CD4-positive, alpha-beta T cell (primary cell): Measurements from ENCODE around the gene ASB8. TPM values are rescaled to one million over a fixed set of nuclear protein-coding genes. Genes with fewer than 3 reads are reported as not detected.
A peak's percentile ranks its signal among the peaks of the same experiment; 100 is the strongest.

Source experiments
- ATAC-seq: fragments of 200-7000 bp; cut with Tn5 transposase; one replicate; pipeline ENCODE4 v1.10.0; 2022; ENCODE audit warnings: mild to moderate bottlenecking; ENCODE audit not compliant: poor library complexity
- CTCF ChIA-PET: fragments of 350-600 bp; sonication (Branson Sonifier 250); formaldehyde crosslinking; loops from one replicate; lab custom pipeline; 2021; ENCODE audit warnings: antibody characterized with exemption, inconsistent platforms; lab: Charles Lee
- POLR2A ChIA-PET: fragments of 350-600 bp; sonication (Branson Sonifier 250); formaldehyde crosslinking; loops from one replicate; lab custom pipeline; 2021; ENCODE audit warnings: antibody characterized with exemption, inconsistent platforms; lab: Charles Lee
- DNase-seq, 14 experiments: peaks; one replicate each; pipeline ENCODE4 v3.0.0-alpha.2; 2013 to 2020; ENCODE audit warnings: mixed read lengths in 2 of 14
- H3K27ac ChIP-seq, 2 donors: one replicate each; pipeline versions ENCODE4 v1.5.1 to v1.7.0; 2013; ENCODE audit warnings: low read length in 2 of 2, low read depth in 1 of 2, mild to moderate bottlenecking in 1 of 2
- H3K27me3 ChIP-seq, 2 experiments: 1 replicate in 1 of 2; 2 replicates in 1 of 2; pipeline versions ENCODE4 v1.6.1 to v1.7.0; 2013; ENCODE audit warnings: low read length in 2 of 2, control low read depth in 1 of 2, mild to moderate bottlenecking in 1 of 2, moderate library complexity in 1 of 2; ENCODE audit not compliant: insufficient read depth in 2 of 2, control insufficient read depth in 1 of 2
- H3K36me3 ChIP-seq: one replicate; pipeline ENCODE4 v1.6.1; 2013; ENCODE audit warnings: low read length, control low read depth; ENCODE audit not compliant: insufficient read depth
- H3K4me1 ChIP-seq: one replicate; pipeline ENCODE4 v1.6.1; 2013; ENCODE audit warnings: low read length, control low read depth; ENCODE audit not compliant: insufficient read depth
- H3K4me3 ChIP-seq: one replicate; pipeline ENCODE4 v1.5.1; 2013; ENCODE audit warnings: mild to moderate bottlenecking, low read length, moderate library complexity
- H3K9me3 ChIP-seq, 2 experiments: 1 replicate in 1 of 2; 2 replicates in 1 of 2; pipeline versions ENCODE4 v1.6.1 to v1.7.0; 2013; ENCODE audit warnings: low read length in 2 of 2, mild to moderate bottlenecking in 2 of 2, control low read depth in 1 of 2, moderate library complexity in 1 of 2; ENCODE audit not compliant: control insufficient read depth in 1 of 2, insufficient read depth in 1 of 2
- H3K27ac Mint-ChIP-seq: one replicate; pipeline ENCODE4 v1.8.0; 2020; ENCODE audit warnings: mixed read lengths
- H3K27me3 Mint-ChIP-seq: one replicate; pipeline ENCODE4 v1.8.0; 2021; ENCODE audit warnings: mixed read lengths
- H3K36me3 Mint-ChIP-seq: one replicate; pipeline ENCODE4 v1.8.0; 2021; ENCODE audit warnings: low read depth, mixed read lengths
- H3K4me1 Mint-ChIP-seq: one replicate; pipeline ENCODE4 v1.8.0; 2021; ENCODE audit warnings: low read depth, mixed read lengths
- H3K4me3 Mint-ChIP-seq: one replicate; pipeline ENCODE4 v1.8.0; 2020; ENCODE audit warnings: mild to moderate bottlenecking, mixed read lengths
- H3K9me3 Mint-ChIP-seq: one replicate; pipeline ENCODE4 v1.8.0; 2020; ENCODE audit warnings: mixed read lengths
- CTCF ChIP-seq: fragments of 200-600 bp; IDR thresholded peaks from one replicate; pipeline ENCODE4 v1.8.0; 2022; ENCODE audit warnings: antibody characterized with exemption, mild to moderate bottlenecking
- intact Hi-C, 2 experiments: fragments of 100-400 bp; cut with DNase I in 1 of 2; cut with micrococcal nuclease in 1 of 2; formaldehyde crosslinking; loops; one replicate each; pipeline versions ENCODE4 v1.15.1 to v1.9.0; 2023 to 2025; cut with DNase I, micrococcal nuclease
- total RNA-seq, 174 experiments: library from RNA in 2 of 174; stranded (reverse) in 2 of 174; gene quantifications; one replicate each; pipeline ENCODE4 v1.2.3 and lab custom pipeline; 2021 to 2026

ASB8 gene
- total RNA-seq, 2 experiments from 2014 or later: 50.9 TPM

- Mint-ChIP-seq H3K27me3 (peaks cover 13% of the 10 kb centered on the region), H3K36me3 (no peaks in the 10 kb centered on the region), H3K9me3 (no peaks in the 10 kb centered on the region), H3K4me3 (no peak overlapping the region), H3K4me1 (no peaks in the 10 kb centered on the region), H3K27ac (no peak overlapping the region)
- ATAC-seq (no peak), DNase-seq (no peak)
- Histone ChIP-seq H3K4me3 (no peak overlapping the region), H3K4me1 (no peaks in the 10 kb centered on the region), H3K9me3 (no peaks in the 10 kb centered on the region), H3K27ac (no peak overlapping the region), H3K36me3 (no peaks in the 10 kb centered on the region), H3K27me3 (no peaks in the 10 kb centered on the region)
- ChIA-PET CTCF (no interaction called here), POLR2A (no interaction called here)
- intact Hi-C loops: loop anchor here (5.0 kb wide), 3 partner anchors 207 to 448 kb away; partner anchors contain the start of gene TMEM106C (in 1 of the 2)
- TF ChIP-seq CTCF: no peak
Measured at GRCh38 chr12:48169011-48169410, 11.7 kb upstream of the ASB8 start.

GRCh38 chr12:48165089-48165981, 8.0 kb upstream of the ASB8 start:
- intact Hi-C loops: loop anchor here (1.0 to 5.0 kb wide), 11 partner anchors 8 to 452 kb away; partner anchors contain the start of genes TMEM106C (in 2 of the 2) and ASB8 (in 1 of the 2)
- peak; percentile 98 for TF ChIP-seq CTCF

DNA sequence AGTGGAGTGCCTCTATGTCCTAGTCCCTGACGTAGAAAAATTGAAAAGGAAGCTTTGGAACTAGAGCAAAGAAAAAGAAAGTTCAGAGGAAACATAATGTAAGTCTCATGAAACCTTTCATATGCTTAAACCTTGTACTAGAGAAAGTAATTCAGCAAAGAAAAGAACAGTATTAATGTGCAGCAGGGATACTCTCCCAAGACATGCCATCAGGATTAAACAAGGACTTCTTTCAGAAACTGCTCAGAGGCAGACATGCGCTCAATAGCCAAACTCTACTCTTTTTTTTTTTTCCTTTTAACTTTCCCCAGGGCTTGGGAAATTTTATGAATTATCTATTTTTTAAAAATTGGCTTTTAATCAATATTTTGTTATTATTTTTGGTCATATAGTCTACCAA, 7.1 kb upstream of the ASB8 start:
- Histone ChIP-seq H3K4me1 (no peaks in the 10 kb centered on the region), H3K4me3 (no peak overlapping the region), H3K36me3 (no peaks in the 10 kb centered on the region), H3K27ac (no peak overlapping the region), H3K27me3 (no peaks in the 10 kb centered on the region), H3K9me3 (no peaks in the 10 kb centered on the region)
- Mint-ChIP-seq H3K4me1 (peaks cover 12% of the 10 kb centered on the region), H3K27ac (no peak overlapping the region), H3K36me3 (no peaks in the 10 kb centered on the region), H3K27me3 (peaks cover 20% of the 10 kb centered on the region), H3K4me3 (no peak overlapping the region), H3K9me3 (no peaks in the 10 kb centered on the region)
- CTCF ChIA-PET: interaction anchor here (0.8 to 2.3 kb wide), 9 partner anchors 14 to 201 kb away, joined by 3 to 17 read pairs (median 5); partner anchors contain the start of gene TMEM106C
- POLR2A ChIA-PET: interaction anchor here (0.7 kb wide), 1 partner anchor 331 kb away, joined by 3 read pairs; no protein-coding TSS in a partner anchor
- DNase-seq (no peak), ATAC-seq (no peak)
- intact Hi-C loops: loop anchor here (2.0 kb wide), 4 partner anchors 80 to 450 kb away; partner anchors contain the start of gene TMEM106C (in 1 of the 2)
- no peak for TF ChIP-seq CTCF

More at GRCh38 chr12:48165089-48165981, 8.0 kb upstream of the ASB8 start:
- H3K27ac ChIP-seq: no peak overlapping the region
- H3K9me3 ChIP-seq: no peaks in the 10 kb centered on the region
- H3K36me3 ChIP-seq: no peaks in the 10 kb centered on the region
- ATAC-seq (peak; percentile 87), DNase-seq (peak in 11 of 14 experiments; percentile 11 to 87 (median 44))
- peaks cover 20% of the 10 kb centered on the region for H3K27me3 Mint-ChIP-seq
- H3K4me3 Mint-ChIP-seq: no peak overlapping the region
- H3K27ac Mint-ChIP-seq: no peak overlapping the region
- ChIA-PET POLR2A (interaction anchor here (0.7 to 1.3 kb wide), 3 partner anchors 33 to 331 kb away, joined by 3 to 5 read pairs (median 3); partner anchors contain the start of gene SENP1), CTCF (interaction anchor here (0.7 to 2.3 kb wide), 14 partner anchors 13 to 289 kb away, joined by 3 to 17 read pairs (median 4); partner anchors contain the start of genes CCDC184, SENP1 and TMEM106C)
- no peaks in the 10 kb centered on the region for H3K27me3 ChIP-seq
- peaks cover 7% of the 10 kb centered on the region for H3K4me1 Mint-ChIP-seq
- no peaks in the 10 kb centered on the region for H3K4me1 ChIP-seq
- H3K4me3 ChIP-seq: no peak overlapping the region
- H3K36me3 Mint-ChIP-seq: no peaks in the 10 kb centered on the region
- H3K9me3 Mint-ChIP-seq: no peaks in the 10 kb centered on the region
